GM12892 (cell line): ENCODE data around the gene UBE3A.

Experiments used
- POLR2A ChIP-seq: IDR thresholded peaks from 2 replicates; pipeline ENCODE4 v1.6.1; 2011; ENCODE audit warnings: low read depth, low read length, control low read depth
- POLR2AphosphoS5 ChIP-seq: IDR thresholded peaks from 2 replicates; pipeline ENCODE4 v1.6.1; 2011; ENCODE audit warnings: low read depth, low read length, control low read depth
- TAF1 ChIP-seq: IDR thresholded peaks from 2 replicates; pipeline ENCODE4 v1.6.1; 2011; ENCODE audit warnings: low read depth, mild to moderate bottlenecking, control low read depth, low read length, borderline replicate concordance

DNA sequence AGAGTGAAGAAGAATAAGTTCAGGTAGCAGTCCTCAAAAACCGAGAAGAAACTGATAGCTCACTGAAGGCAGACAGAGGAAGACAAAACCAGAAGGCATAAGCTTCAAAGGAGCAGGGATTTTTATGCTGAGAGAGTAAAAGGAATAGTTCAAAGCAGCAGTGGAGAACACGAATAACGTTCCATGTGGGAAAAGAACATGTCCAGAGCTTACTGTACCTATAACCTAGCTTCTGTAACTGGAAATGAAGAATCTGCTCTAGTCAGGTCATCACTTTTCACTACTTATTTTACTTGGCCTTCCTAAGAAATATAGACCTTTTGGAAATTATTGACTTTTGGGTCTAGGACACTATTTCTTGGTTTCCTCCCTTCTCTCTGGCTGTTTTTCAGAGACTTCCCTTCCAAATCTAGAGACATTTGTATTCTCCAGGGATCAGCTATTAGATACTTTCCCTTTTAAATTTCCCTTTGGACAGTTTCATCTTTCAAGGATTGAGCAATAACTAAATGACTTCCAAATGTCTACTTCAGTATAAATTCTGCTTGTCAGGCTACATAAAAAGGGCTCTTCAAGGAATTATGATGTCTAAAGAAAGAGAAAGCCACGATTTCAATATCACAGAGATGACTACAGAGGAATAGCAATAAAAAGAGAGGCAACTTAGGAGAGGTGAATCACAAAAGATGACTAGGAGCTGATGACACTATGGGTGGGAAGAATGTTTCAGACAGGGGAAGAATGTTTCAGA is 46.7 kb downstream of the UBE3A start:
- TF ChIP-seq POLR2A (no peak), POLR2AphosphoS5 (no peak), TAF1 (no peak)
